H1 (cell line): ENCODE results near the gene BBX. TPM values are rescaled to one million over a fixed set of nuclear protein-coding genes. Genes with fewer than 3 reads are reported as not detected.
"Not testable (repeated sequence)": the region's sequence is repeated elsewhere in the genome, so short reads cannot be mapped to it uniquely, and the experiment has no call there.

ENCODE experiments used
- CTCF ChIA-PET: fragments of 300-600 bp; sonication (Branson Sonifier 250); formaldehyde crosslinking; loops from one replicate; lab custom pipeline; 2021; ENCODE audit not compliant: partially characterized antibody; lab: Charles Lee
- POLR2A ChIA-PET: fragments of 300-600 bp; sonication (Branson Sonifier 250); formaldehyde crosslinking; loops from one replicate; lab custom pipeline; 2021; ENCODE audit warnings: inconsistent platforms; ENCODE audit not compliant: partially characterized antibody; lab: Charles Lee
- DNase-seq, 2 experiments: peaks; one replicate each; pipeline versions ENCODE4 v3.0.0 to v3.0.0-alpha.2; 2010 to 2022; ENCODE audit warnings: low spot score in 2 of 2, low read depth in 1 of 2, mixed read lengths in 1 of 2
- FAIRE-seq: peaks from 2 replicates; lab custom pipeline; 2011; peaks lifted over from hg19 to GRCh38; lab: Jason Lieb, UNC
- H2AFZ ChIP-seq: 2 replicates; pipeline ENCODE4 v1.8.1; 2012; ENCODE audit warnings: low read length, inconsistent platforms
- H2AK5ac ChIP-seq: 2 replicates; pipeline ENCODE4 v1.6.1; 2013; ENCODE audit warnings: low read depth, low read length
- H2BK120ac ChIP-seq: replicated peaks from 2 replicates; pipeline ENCODE3; 2013; ENCODE audit warnings: low read depth, low read length, inconsistent platforms
- H2BK12ac ChIP-seq: 2 replicates; pipeline ENCODE4 v1.6.1; 2013; ENCODE audit warnings: low read depth, low read length
- H2BK15ac ChIP-seq: 2 replicates; pipeline ENCODE4 v1.6.1; 2013; ENCODE audit warnings: low read length
- H2BK20ac ChIP-seq: 2 replicates; pipeline ENCODE4 v1.6.1; 2013; ENCODE audit warnings: low read length
- H2BK5ac ChIP-seq: 2 replicates; pipeline ENCODE4 v1.6.1; 2013; ENCODE audit warnings: low read depth, low read length
- H3K14ac ChIP-seq: 2 replicates; pipeline ENCODE4 v1.6.1; 2013; ENCODE audit warnings: inconsistent platforms; ENCODE audit not compliant: insufficient read length
- H3K18ac ChIP-seq: 2 replicates; pipeline ENCODE4 v1.6.1; 2013; ENCODE audit warnings: low read length; ENCODE audit errors: extremely low read depth
- H3K23ac ChIP-seq: 2 replicates; pipeline ENCODE4 v1.6.1; 2013; ENCODE audit warnings: inconsistent platforms; ENCODE audit not compliant: insufficient read length
- H3K23me2 ChIP-seq: 2 replicates; pipeline ENCODE4 v1.6.1; 2013; ENCODE audit warnings: low read depth, low read length
- H3K27ac ChIP-seq: 2 replicates; pipeline ENCODE4 v1.6.1; 2011; ENCODE audit warnings: low read depth, low read length, inconsistent platforms
- H3K27me3 ChIP-seq, 4 experiments: replicated peaks in 1 of 4; 1 replicate in 1 of 4; 2 replicates in 3 of 4; pipeline versions ENCODE4 v1.6.1 to v1.8.1; 2011 to 2013; ENCODE audit warnings: low read length in 3 of 4, mild to moderate bottlenecking in 3 of 4, inconsistent platforms in 2 of 4, mixed read lengths in 2 of 4, moderate library complexity in 1 of 4; ENCODE audit not compliant: control insufficient read depth in 3 of 4, insufficient read depth in 3 of 4; ENCODE audit errors: extremely low read depth in 1 of 4
- H3K36me3 ChIP-seq, 4 experiments: 2 replicates each; pipeline versions ENCODE4 v1.6.1 to v1.8.1; 2011 to 2013; ENCODE audit warnings: mild to moderate bottlenecking in 4 of 4, low read length in 3 of 4, moderate library complexity in 2 of 4, control low read depth in 1 of 4, inconsistent platforms in 1 of 4; ENCODE audit not compliant: insufficient read depth in 4 of 4, control insufficient read depth in 2 of 4
- H3K4ac ChIP-seq: replicated peaks from 2 replicates; pipeline ENCODE3; 2013; ENCODE audit warnings: low read length, low read depth, mixed read lengths, inconsistent platforms; ENCODE audit not compliant: insufficient read length
- H3K4me1 ChIP-seq, 4 experiments: replicated peaks in 1 of 4; 1 replicate in 1 of 4; 2 replicates in 3 of 4; pipeline versions ENCODE4 v1.6.1 to v1.8.1; 2011 to 2013; ENCODE audit warnings: low read length in 3 of 4, inconsistent platforms in 2 of 4, mixed read lengths in 1 of 4; ENCODE audit not compliant: insufficient read depth in 4 of 4, control insufficient read depth in 3 of 4
- H3K4me2 ChIP-seq, 2 experiments: 2 replicates each; pipeline versions ENCODE4 v1.6.1 to v1.8.1; 2011 to 2013; ENCODE audit warnings: low read depth in 2 of 2, low read length in 2 of 2, control low read depth in 1 of 2, inconsistent platforms in 1 of 2, mild to moderate bottlenecking in 1 of 2; ENCODE audit not compliant: insufficient read depth in 1 of 2
- H3K4me3 ChIP-seq, 4 experiments: fragments of 200-600, 300-600 bp in 1 of 4; sonication (generic), shearing (Covaris generic), sonication (Bioruptor Twin) in 1 of 4; 2 replicates each; pipeline versions ENCODE4 v1.5.1 to v1.8.1; 2011 to 2016; ENCODE audit warnings: low read length in 4 of 4, low read depth in 3 of 4, control low read depth in 2 of 4, inconsistent platforms in 2 of 4, mild to moderate bottlenecking in 2 of 4, mixed read lengths in 1 of 4, moderate library complexity in 1 of 4; ENCODE audit not compliant: insufficient read depth in 2 of 4; ENCODE audit errors: extremely low read depth in 1 of 4
- H3K56ac ChIP-seq: replicated peaks from 2 replicates; pipeline ENCODE3; 2013; ENCODE audit warnings: low read depth, mild to moderate bottlenecking, mixed read lengths, low read length, inconsistent platforms; ENCODE audit not compliant: insufficient read length
- H3K79me1 ChIP-seq: 2 replicates; pipeline ENCODE4 v1.6.1; 2013; ENCODE audit warnings: low read depth, low read length, control low read depth
- H3K79me2 ChIP-seq, 2 experiments: 2 replicates each; pipeline versions ENCODE4 v1.6.1 to v1.8.1; 2012 to 2013; ENCODE audit warnings: low read length in 2 of 2, mild to moderate bottlenecking in 2 of 2, inconsistent platforms in 1 of 2; ENCODE audit not compliant: insufficient read depth in 2 of 2, control insufficient read depth in 1 of 2
- H3K9ac ChIP-seq, 4 experiments: replicated peaks in 1 of 4; 1 replicate in 1 of 4; 2 replicates in 3 of 4; pipeline versions ENCODE4 v1.6.1 to v1.8.1; 2011 to 2013; ENCODE audit warnings: low read depth in 3 of 4, low read length in 3 of 4, control low read depth in 2 of 4, mild to moderate bottlenecking in 2 of 4, moderate library complexity in 2 of 4, inconsistent platforms in 1 of 4; ENCODE audit errors: extremely low read depth in 1 of 4
- H3K9me3 ChIP-seq, 2 experiments: 2 replicates each; pipeline versions ENCODE4 v1.6.1 to v1.8.1; 2012 to 2013; ENCODE audit warnings: mild to moderate bottlenecking in 2 of 2, moderate library complexity in 2 of 2, control low read depth in 1 of 2, inconsistent platforms in 1 of 2, low read depth in 1 of 2, low read length in 1 of 2, mixed read lengths in 1 of 2; ENCODE audit not compliant: insufficient read depth in 2 of 2
- H4K20me1 ChIP-seq, 2 experiments: replicated peaks in 1 of 2; 2 replicates each; pipeline versions ENCODE3 to v1.8.1; 2011 to 2013; ENCODE audit warnings: inconsistent platforms in 2 of 2, low read length in 2 of 2, mild to moderate bottlenecking in 1 of 2; ENCODE audit not compliant: insufficient read depth in 2 of 2, control insufficient read depth in 1 of 2
- H4K5ac ChIP-seq: 2 replicates; pipeline ENCODE4 v1.6.1; 2013; ENCODE audit warnings: low read length, low read depth, mixed read lengths, inconsistent platforms; ENCODE audit not compliant: insufficient read length
- H4K8ac ChIP-seq: 2 replicates; pipeline ENCODE4 v1.8.0; 2013; ENCODE audit warnings: mild to moderate bottlenecking, moderate library complexity, low read length, inconsistent platforms; ENCODE audit not compliant: insufficient read depth; ENCODE audit errors: extremely low read depth
- H4K91ac ChIP-seq: replicated peaks from 2 replicates; pipeline ENCODE3; 2013; ENCODE audit warnings: low read length, mixed read lengths, inconsistent platforms; ENCODE audit not compliant: insufficient read length
- KDM4A ChIP-seq: IDR thresholded peaks from one replicate; pipeline ENCODE4 v1.7.1; 2012; ENCODE audit warnings: low read depth, mild to moderate bottlenecking, moderate library complexity, low read length, inconsistent platforms; ENCODE audit not compliant: severe bottlenecking
- RBBP5 ChIP-seq: IDR thresholded peaks from 2 replicates; pipeline ENCODE4 v1.7.1; 2012; ENCODE audit warnings: low read depth, mild to moderate bottlenecking, inconsistent platforms, low read length, moderate library complexity, borderline replicate concordance
- RXRA ChIP-seq: IDR thresholded peaks from 2 replicates; pipeline ENCODE4 v1.6.1; 2011; ENCODE audit warnings: low read depth, mild to moderate bottlenecking, low read length, moderate library complexity; ENCODE audit not compliant: insufficient read depth
- SIN3A ChIP-seq, 2 experiments: IDR thresholded peaks in 1 of 2; conservative IDR thresholded peaks in 1 of 2; 2 replicates each; pipeline ENCODE4 v1.6.1; 2011 to 2012; ENCODE audit warnings: low read length in 2 of 2, improper control_type of control experiment in 1 of 2, low read depth in 1 of 2, mild to moderate bottlenecking in 1 of 2
- WGBS, 2 experiments: shearing (Covaris generic) in 1 of 2; methylation state at CpG; one replicate each; pipeline versions ENCODE4 v1.1.6 to v1.1.7; 2013 to 2015; ENCODE audit warnings: low lambda C conversion rate in 2 of 2, mixed read lengths in 2 of 2, inconsistent platforms in 1 of 2, low coverage in 1 of 2, missing lambda C conversion rate in 1 of 2; ENCODE audit not compliant: insufficient replicate concordance in 2 of 2, insufficient coverage in 1 of 2, insufficient read length in 1 of 2; ENCODE audit errors: extremely low coverage in 1 of 2, missing lambda C conversion rate in 1 of 2; 5-methylcytosine and 5-hydroxymethylcytosine counted together
- polyA plus RNA-seq, 7 experiments: library from polyadenylated mRNA; depleted of rRNA in 3 of 7; stranded (reverse) in 5 of 7; unstranded in 2 of 7; fragments of >200 nt in 5 of 7; fragments of 200-250 nt in 2 of 7; gene quantifications; 1 replicate in 5 of 7; 2 replicates in 1 of 7; 4 replicates in 1 of 7; pipeline versions ENCODE4 v1.2.1 to v1.2.3, GENCODE V29; 2011 to 2013; ENCODE audit warnings: missing spikeins in 2 of 7, mixed read lengths in 2 of 7
- total RNA-seq: library from RNA; stranded (reverse); fragmentation: NEBNext Ultra II Directional; extraction: Animal tissue kit (Norgen Biotek cat#: 25700); gene quantifications from 2 replicates; pipeline ENCODE4 v1.2.1, GENCODE V29; 2021

Gene BBX
- total and polyA plus RNA-seq, 2 of the 8 experiments (the other 6 are each of a cell fraction or from before 2014, with no cell fraction given) = 11.0 to 42.5 TPM

GRCh38 chr3:107833722-107834416 is 311.1 kb downstream of the BBX start (continued):
- no peak for TF ChIP-seq SIN3A (conservative IDR thresholded peaks at IDR 0.05 in 1 of 2, IDR thresholded peaks at IDR 0.05 in 1 of 2; ENCODE audit: low read depth in 1 of 2, low read length in 2 of 2)
- no peak for TF ChIP-seq RXRA
- no peak for TF ChIP-seq RBBP5
- TF ChIP-seq KDM4A = no peak

GRCh38 chr3:107835001-107835400 is 312.2 kb downstream of the BBX start:
- H3K79me2 ChIP-seq, H3K56ac ChIP-seq, H2AFZ ChIP-seq, H4K5ac ChIP-seq, H3K9ac ChIP-seq, H4K8ac ChIP-seq, H2AK5ac ChIP-seq, FAIRE-seq, H3K9me3 ChIP-seq, H3K4me2 ChIP-seq, H3K36me3 ChIP-seq, H3K23me2 ChIP-seq, H2BK15ac ChIP-seq, H2BK12ac ChIP-seq, DNase-seq, H3K4ac ChIP-seq, H3K14ac ChIP-seq, H3K4me1 ChIP-seq, H3K18ac ChIP-seq, H3K23ac ChIP-seq, H2BK120ac ChIP-seq, H2BK5ac ChIP-seq, POLR2A ChIA-PET, H2BK20ac ChIP-seq, H3K79me1 ChIP-seq, H4K20me1 ChIP-seq, H3K27me3 ChIP-seq, H3K4me3 ChIP-seq, H3K27ac ChIP-seq, H4K91ac ChIP-seq: not testable (repeated sequence)
- CTCF ChIA-PET = interaction anchor here (0.6 to 3.5 kb wide), 4 partner anchors 12 to 671 kb away, joined by 3 to 31 read pairs (median 3); no protein-coding TSS in a partner anchor
- WGBS, 2 experiments = 96% methylated on average over 2 of the region's 4 CpGs; no CpG with 5 or more reads in 1 of the 2 experiments
